ENCODE data around the gene ZDHHC12.

Gene ZDHHC12

GRCh38 chr9:128688501-128689292, 35.2 kb downstream of the ZDHHC12 start, which contains the start of gene SET:
TSS of gene SET (plus strand) at chr9:128689222. CDS start at chr9:128689583, 361 bp downstream.
- DNase-seq (ENCODE audit: extremely low read depth in 1 of 2, low read depth in 1 of 2), result peak; percentile 62 to 85

- DNase-seq (ENCODE audit: extremely low read depth in 1 of 2, low read depth in 1 of 2), result no peak
These were observed 36.5 kb downstream of the ZDHHC12 start for GRCh38 chr9:128687453-128687852.

- no peak for DNase-seq (ENCODE audit: extremely low read depth in 1 of 2, low read depth in 1 of 2)
These were observed 38.1 kb downstream of the ZDHHC12 start for GRCh38 chr9:128685636-128686489.

GRCh38 chr9:128684325-128685199, 39.4 kb downstream of the ZDHHC12 start:
- peak; percentile 31 to 55 for DNase-seq (ENCODE audit: extremely low read depth in 1 of 2, low read depth in 1 of 2)

- no peak for DNase-seq (ENCODE audit: extremely low read depth in 1 of 2, low read depth in 1 of 2)
These were observed 39.9 kb downstream of the ZDHHC12 start for GRCh38 chr9:128684065-128684324.

- DNase-seq (ENCODE audit: extremely low read depth in 1 of 2, low read depth in 1 of 2), result no peak
These were observed 40.4 kb downstream of the ZDHHC12 start for GRCh38 chr9:128683340-128684064.

- DNase-seq (ENCODE audit: extremely low read depth in 1 of 2, low read depth in 1 of 2), result no peak
These were observed 46.1 kb downstream of the ZDHHC12 start for GRCh38 chr9:128677794-128678193.

GRCh38 chr9:128675382-128675781, 48.5 kb downstream of the ZDHHC12 start:
- no peak for DNase-seq (ENCODE audit: extremely low read depth in 1 of 2, low read depth in 1 of 2)
